B cell (primary cell): ENCODE data around the gene IGFBP7. TPM values are rescaled to one million over a fixed set of nuclear protein-coding genes. Genes with fewer than 3 reads are reported as not detected.

Experiments used
- ATAC-seq: fragments of 200-7000 bp; cut with Tn5 transposase; one replicate; pipeline ENCODE4 v1.10.0; 2021; ENCODE audit warnings: low read depth, mild to moderate bottlenecking, moderate number of reproducible peaks, moderate library complexity
- CTCF ChIA-PET: fragments of 350-600 bp; sonication (Branson Sonifier 250); formaldehyde crosslinking; loops from one replicate; lab custom pipeline; 2021; ENCODE audit warnings: antibody characterized with exemption, inconsistent platforms; lab: Charles Lee
- POLR2A ChIA-PET: fragments of 350-600 bp; sonication (Branson Sonifier 250); formaldehyde crosslinking; loops from one replicate; lab custom pipeline; 2021; ENCODE audit warnings: antibody characterized with exemption; lab: Charles Lee
- DNase-seq: peaks from one replicate; pipeline ENCODE4 v3.0.0; 2013
- H2AFZ ChIP-seq: 2 replicates; pipeline ENCODE4 v1.6.1; 2012; ENCODE audit warnings: mild to moderate bottlenecking, low read depth, low read length; ENCODE audit not compliant: insufficient read depth, poor library complexity, severe bottlenecking
- H3K27ac ChIP-seq, 2 donors: 1 replicate in 1 of 2; 2 replicates in 1 of 2; pipeline ENCODE4 v1.5.1; 2012 to 2013; ENCODE audit warnings: low read length in 2 of 2, mild to moderate bottlenecking in 2 of 2, moderate library complexity in 1 of 2
- H3K27me3 ChIP-seq, 4 experiments: fragments of 200-600 bp in 1 of 4; sonication (generic) in 1 of 4; replicated peaks in 1 of 4; 1 replicate in 2 of 4; 2 replicates in 2 of 4; pipeline versions ENCODE4 v1.6.1 to v1.7.0; 2013 to 2016; ENCODE audit warnings: low read length in 3 of 4, mild to moderate bottlenecking in 2 of 4, mixed read lengths in 1 of 4, moderate library complexity in 1 of 4; ENCODE audit not compliant: insufficient read depth in 4 of 4, control insufficient read depth in 3 of 4; ENCODE audit errors: control extremely low read depth in 1 of 4
- H3K36me3 ChIP-seq, 2 experiments: replicated peaks in 1 of 2; 1 replicate in 1 of 2; 2 replicates in 1 of 2; pipeline versions ENCODE4 v1.6.1 to v1.7.1; 2013; ENCODE audit warnings: low read length in 1 of 2; ENCODE audit not compliant: insufficient read depth in 2 of 2, control insufficient read depth in 1 of 2; ENCODE audit errors: control extremely low read depth in 1 of 2, extremely low read depth in 1 of 2
- H3K4me1 ChIP-seq, 2 donors: fragments of 200-600 bp in 1 of 2; sonication (generic) in 1 of 2; 1 replicate in 1 of 2; 2 replicates in 1 of 2; pipeline versions ENCODE4 v1.5.1 to v1.6.1; 2013 to 2017; ENCODE audit warnings: low read length in 2 of 2; ENCODE audit not compliant: control insufficient read depth in 2 of 2, insufficient read depth in 2 of 2
- H3K4me2 ChIP-seq: replicated peaks from 2 replicates; pipeline ENCODE3; 2012; ENCODE audit warnings: mild to moderate bottlenecking, low read depth, low read length; ENCODE audit not compliant: poor library complexity, severe bottlenecking
- H3K4me3 ChIP-seq, 5 experiments: fragments of 200-600 bp in 1 of 5; sonication (generic) in 1 of 5; 1 replicate in 3 of 5; 2 replicates in 2 of 5; pipeline versions ENCODE4 v1.5.1 to v1.7.0; 2011 to 2016; ENCODE audit warnings: low read length in 4 of 5, mild to moderate bottlenecking in 4 of 5, low read depth in 2 of 5, control low read depth in 1 of 5, moderate library complexity in 1 of 5; ENCODE audit not compliant: insufficient read depth in 1 of 5; ENCODE audit errors: control extremely low read depth in 1 of 5, extremely low read depth in 1 of 5
- H3K79me2 ChIP-seq: fragments of 200-600 bp; sonication (generic); one replicate; pipeline ENCODE4 v1.6.0; 2016; ENCODE audit warnings: low read length; ENCODE audit not compliant: control insufficient read depth, insufficient read depth
- H3K9ac ChIP-seq: fragments of 200-600 bp; sonication (generic); 2 replicates; pipeline ENCODE4 v1.6.1; 2017; ENCODE audit warnings: mild to moderate bottlenecking, low read length, moderate library complexity
- H3K9me3 ChIP-seq, 3 donors: one replicate each; pipeline versions ENCODE4 v1.6.1 to v1.7.1; 2013; ENCODE audit warnings: low read length in 2 of 3; ENCODE audit not compliant: control insufficient read depth in 2 of 3, insufficient read depth in 1 of 3; ENCODE audit errors: control extremely low read depth in 1 of 3
- H4K20me1 ChIP-seq: 2 replicates; pipeline ENCODE4 v1.6.0; 2012; ENCODE audit warnings: mild to moderate bottlenecking, low read length; ENCODE audit not compliant: insufficient read depth, control insufficient read depth, poor library complexity, severe bottlenecking
- H3K27ac Mint-ChIP-seq: one replicate; pipeline ENCODE4 v1.8.0; 2021; ENCODE audit warnings: mixed read lengths
- H3K27me3 Mint-ChIP-seq: one replicate; pipeline ENCODE4 v1.8.0; 2021; ENCODE audit warnings: mixed read lengths
- H3K4me1 Mint-ChIP-seq: one replicate; pipeline ENCODE4 v1.8.0; 2021; ENCODE audit warnings: mixed read lengths
- H3K4me3 Mint-ChIP-seq: one replicate; pipeline ENCODE4 v1.8.0; 2021; ENCODE audit warnings: mixed read lengths
- H3K9me3 Mint-ChIP-seq: one replicate; pipeline ENCODE4 v1.8.0; 2022; ENCODE audit warnings: mixed read lengths; ENCODE audit not compliant: insufficient read depth
- EZH2 ChIP-seq: IDR thresholded peaks from 2 replicates; pipeline ENCODE4 v1.6.1; 2012; ENCODE audit warnings: borderline replicate concordance, low read depth, mild to moderate bottlenecking, moderate library complexity, low read length; ENCODE audit not compliant: insufficient read depth, poor library complexity, severe bottlenecking
- WGBS: methylation state at CpG from one replicate; pipeline ENCODE4 v1.1.5; 2013; ENCODE audit warnings: missing lambda C conversion rate; ENCODE audit not compliant: insufficient coverage; 5-methylcytosine and 5-hydroxymethylcytosine counted together
- intact Hi-C: fragments of 100-400 bp; cut with micrococcal nuclease; formaldehyde crosslinking; loops from one replicate; pipeline ENCODE4 v1.10.0; 2022
- polyA plus RNA-seq: library from polyadenylated mRNA; depleted of rRNA; stranded (reverse); fragments of >200 nt; gene quantifications from 2 replicates; pipeline ENCODE4 v1.2.3, GENCODE V29; 2012
- total RNA-seq, 2 donors: library from RNA; stranded (reverse); fragments of 120-200 nt in 1 of 2; gene quantifications; 1 replicate in 1 of 2; 2 replicates in 1 of 2; pipeline versions ENCODE4 v1.2.3 to v1.2.4, GENCODE V29; 2013 to 2022
- TF ChIP-seq, protein P1 (sequence below): fragments of 200-600 bp; IDR thresholded peaks from one replicate; pipeline ENCODE4 v1.8.0; 2022; ENCODE audit warnings: antibody characterized with exemption, mild to moderate bottlenecking

Gene IGFBP7
- total and polyA plus RNA-seq, 2 donors (not counting 1 experiment from before 2014, with no cell fraction given), result 0.37 TPM; not detected in 1

DNA sequence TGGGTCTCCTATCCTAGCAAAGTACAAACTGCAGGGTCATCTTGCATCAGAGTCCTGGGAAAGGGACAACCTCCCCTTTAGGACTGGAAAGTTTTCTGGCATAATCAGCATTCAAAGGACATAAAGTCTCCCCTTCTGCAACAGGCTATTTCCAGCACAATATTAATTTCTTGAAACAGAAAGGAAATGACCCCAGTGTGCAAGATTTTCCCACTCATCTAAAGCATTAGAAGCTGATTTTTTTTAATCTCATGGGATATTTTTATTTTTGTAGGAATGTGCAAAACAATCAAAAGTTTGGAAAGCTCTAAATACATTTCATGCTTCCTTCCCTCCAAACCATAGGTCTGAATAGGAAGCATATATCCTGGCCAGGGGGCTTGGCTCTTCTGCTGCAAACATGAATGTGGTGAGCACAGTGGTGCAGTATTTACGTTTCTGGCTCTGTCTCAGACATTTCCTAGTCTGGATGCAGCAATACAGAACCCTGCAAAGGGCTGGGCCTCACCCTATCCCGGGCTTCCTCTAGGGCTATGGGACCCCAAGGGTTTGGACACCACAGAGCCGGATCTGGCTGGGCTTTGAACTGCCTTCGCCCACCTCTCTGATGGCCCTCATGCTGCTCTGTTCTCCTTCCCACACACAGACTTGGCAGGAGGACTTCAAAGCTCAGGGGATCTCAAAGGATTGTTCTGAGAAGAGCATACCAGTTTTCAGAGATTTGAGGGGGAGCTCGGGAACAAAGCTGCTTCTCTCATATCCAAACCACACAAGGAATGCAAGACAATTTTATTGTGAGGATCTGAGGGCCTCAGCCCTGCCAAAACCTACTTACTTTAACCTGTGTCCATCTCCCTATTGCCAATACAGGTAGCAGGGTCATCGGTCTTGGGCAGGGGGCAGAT is 66.6 kb downstream of the IGFBP7 start:
- Histone ChIP-seq H3K79me2 (no peaks in the 10 kb centered on the region), H3K27me3 (no peaks in the 10 kb centered on the region), H3K4me3 (no peak overlapping the region), H3K9ac (no peak overlapping the region), H4K20me1 (no peaks in the 10 kb centered on the region), H3K9me3 (peaks cover 0 to 4% (median 0%) of the 10 kb centered on the region in 3 donors), H3K4me2 (no peak overlapping the region), H2AFZ (no peak overlapping the region), H3K36me3 (no peaks in the 10 kb centered on the region), H3K4me1 (no peaks in the 10 kb centered on the region), H3K27ac (no peak overlapping the region)
- DNase-seq (no peak), ATAC-seq (no peak)
- TF ChIP-seq, protein P1, sequence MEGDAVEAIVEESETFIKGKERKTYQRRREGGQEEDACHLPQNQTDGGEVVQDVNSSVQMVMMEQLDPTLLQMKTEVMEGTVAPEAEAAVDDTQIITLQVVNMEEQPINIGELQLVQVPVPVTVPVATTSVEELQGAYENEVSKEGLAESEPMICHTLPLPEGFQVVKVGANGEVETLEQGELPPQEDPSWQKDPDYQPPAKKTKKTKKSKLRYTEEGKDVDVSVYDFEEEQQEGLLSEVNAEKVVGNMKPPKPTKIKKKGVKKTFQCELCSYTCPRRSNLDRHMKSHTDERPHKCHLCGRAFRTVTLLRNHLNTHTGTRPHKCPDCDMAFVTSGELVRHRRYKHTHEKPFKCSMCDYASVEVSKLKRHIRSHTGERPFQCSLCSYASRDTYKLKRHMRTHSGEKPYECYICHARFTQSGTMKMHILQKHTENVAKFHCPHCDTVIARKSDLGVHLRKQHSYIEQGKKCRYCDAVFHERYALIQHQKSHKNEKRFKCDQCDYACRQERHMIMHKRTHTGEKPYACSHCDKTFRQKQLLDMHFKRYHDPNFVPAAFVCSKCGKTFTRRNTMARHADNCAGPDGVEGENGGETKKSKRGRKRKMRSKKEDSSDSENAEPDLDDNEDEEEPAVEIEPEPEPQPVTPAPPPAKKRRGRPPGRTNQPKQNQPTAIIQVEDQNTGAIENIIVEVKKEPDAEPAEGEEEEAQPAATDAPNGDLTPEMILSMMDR, result no peak
- TF ChIP-seq EZH2, result no peak
- Mint-ChIP-seq H3K27ac (no peak overlapping the region), H3K9me3 (no peaks in the 10 kb centered on the region), H3K27me3 (peaks cover 16% of the 10 kb centered on the region), H3K4me1 (no peaks in the 10 kb centered on the region), H3K4me3 (no peak overlapping the region)
- ChIA-PET CTCF (no interaction called here), POLR2A (no interaction called here)
- intact Hi-C loops, result no loop called here
- WGBS, result 80% methylated on average over 5 of the region's 6 CpGs

DNA sequence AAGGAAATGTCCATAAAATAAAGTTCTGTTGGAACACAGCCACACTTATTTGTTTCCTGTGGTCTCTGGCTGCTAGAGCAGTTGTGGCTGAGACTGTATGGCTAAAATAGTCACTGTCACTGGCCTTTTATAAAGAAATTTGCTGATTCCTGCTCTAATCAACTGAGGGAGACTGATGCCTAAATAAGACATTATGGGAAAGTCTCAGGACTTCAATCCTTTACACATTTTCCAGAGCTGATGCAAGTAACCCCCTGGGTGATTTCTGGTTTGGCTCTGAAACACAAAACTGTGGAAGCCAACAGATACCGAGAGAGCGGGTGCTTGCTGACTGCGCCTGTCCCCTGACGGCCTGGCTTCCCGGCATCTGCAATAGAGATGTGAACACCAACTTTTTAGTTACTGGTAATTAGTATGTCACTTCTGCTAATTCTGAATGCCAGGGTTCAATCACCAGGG is 67.4 kb downstream of the IGFBP7 start:
- H3K36me3 ChIP-seq, result no peaks in the 10 kb centered on the region
- intact Hi-C loops, result no loop called here
- no peaks in the 10 kb centered on the region for H3K27me3 ChIP-seq
- H3K27ac Mint-ChIP-seq, result no peak overlapping the region
- H2AFZ ChIP-seq, result no peak overlapping the region
- no peaks in the 10 kb centered on the region for H3K79me2 ChIP-seq
- no peak overlapping the region for H3K4me2 ChIP-seq
- ChIA-PET POLR2A (no interaction called here), CTCF (no interaction called here)
- H3K27ac ChIP-seq, result no peak overlapping the region
- no peaks in the 10 kb centered on the region for H3K9me3 Mint-ChIP-seq
- no peak overlapping the region for H3K9ac ChIP-seq
- peaks cover 0 to 2% (median 0%) of the 10 kb centered on the region in 3 donors for H3K9me3 ChIP-seq
- 93% methylated on average over 5 of the region's 5 CpGs for WGBS
- peaks cover 2% of the 10 kb centered on the region for H3K4me1 Mint-ChIP-seq
- no peak overlapping the region for H3K4me3 ChIP-seq
- TF ChIP-seq, protein P1, result no peak
- no peak for TF ChIP-seq EZH2
- no peak overlapping the region for H3K4me3 Mint-ChIP-seq
- H3K4me1 ChIP-seq, result no peaks in the 10 kb centered on the region
- ATAC-seq (no peak), DNase-seq (no peak)
- H3K27me3 Mint-ChIP-seq, result peaks cover 21% of the 10 kb centered on the region
- H4K20me1 ChIP-seq, result no peaks in the 10 kb centered on the region
